NCI-H526 treated with DMSO at 0.1 percent for 48 hours (cell line): ENCODE data around the gene DENND4A.
"Not testable (repeated sequence)": the region's sequence is repeated elsewhere in the genome, so short reads cannot be mapped to it uniquely, and the experiment has no call there.

ENCODE experiments used
- DNase-seq: peaks from one replicate; lab custom pipeline; 2025; lab: John Stamatoyannopoulos, UW

The DENND4A gene

GRCh38 chr15:65757256-65757655, 34.8 kb downstream of the DENND4A start:
- no peak for DNase-seq

DNA sequence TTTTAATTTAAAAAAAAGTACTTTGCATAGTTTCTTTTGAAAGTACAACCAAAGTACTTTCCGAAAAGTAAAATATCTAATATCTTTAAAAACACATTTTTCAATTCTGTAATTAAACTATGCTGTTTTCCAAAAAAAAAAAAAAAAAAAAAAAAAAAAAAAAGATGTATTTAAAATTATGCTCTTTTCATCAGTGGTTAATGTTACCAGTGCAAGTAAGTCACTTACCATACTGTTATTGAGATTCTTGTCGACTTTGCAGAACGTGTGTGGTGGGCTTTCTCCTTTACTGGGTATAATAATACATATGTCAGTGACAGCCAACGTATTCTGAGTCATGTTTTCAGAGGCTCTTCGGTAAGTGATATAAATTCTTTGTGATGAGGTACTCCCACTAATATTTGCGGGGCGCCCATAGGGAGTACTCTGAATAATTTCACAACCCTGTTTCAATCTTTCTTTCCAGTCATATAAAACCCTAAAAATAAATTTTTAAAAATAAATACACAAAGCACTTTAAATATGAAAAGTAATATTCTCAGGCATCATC, 39.9 kb downstream of the DENND4A start:
- DNase-seq: no peak

DNA sequence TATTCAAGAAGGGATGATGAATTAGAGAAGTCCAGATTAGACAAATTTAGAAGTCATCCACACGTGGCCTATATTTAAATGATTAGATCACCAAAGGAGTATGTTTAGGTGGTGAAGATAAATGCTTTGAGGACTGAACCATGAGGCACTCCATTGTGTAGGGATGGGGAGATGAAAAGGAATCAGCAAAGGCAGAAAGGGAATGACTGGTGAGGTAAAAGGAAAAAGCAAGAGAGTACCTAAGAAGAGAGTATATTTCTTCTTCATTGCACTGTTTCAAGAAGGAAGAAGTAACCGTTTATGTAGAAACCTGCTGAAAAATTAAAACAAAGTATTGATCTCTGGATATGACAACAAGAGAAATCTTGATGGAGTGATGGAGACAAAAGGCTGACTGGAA, 40.7 kb downstream of the DENND4A start:
- no peak for DNase-seq

- no peak for DNase-seq
These were observed 44.8 kb downstream of the DENND4A start for GRCh38 chr15:65747265-65747664.

GRCh38 chr15:65743637-65744252, 48.3 kb downstream of the DENND4A start:
- DNase-seq: no peak

DNA sequence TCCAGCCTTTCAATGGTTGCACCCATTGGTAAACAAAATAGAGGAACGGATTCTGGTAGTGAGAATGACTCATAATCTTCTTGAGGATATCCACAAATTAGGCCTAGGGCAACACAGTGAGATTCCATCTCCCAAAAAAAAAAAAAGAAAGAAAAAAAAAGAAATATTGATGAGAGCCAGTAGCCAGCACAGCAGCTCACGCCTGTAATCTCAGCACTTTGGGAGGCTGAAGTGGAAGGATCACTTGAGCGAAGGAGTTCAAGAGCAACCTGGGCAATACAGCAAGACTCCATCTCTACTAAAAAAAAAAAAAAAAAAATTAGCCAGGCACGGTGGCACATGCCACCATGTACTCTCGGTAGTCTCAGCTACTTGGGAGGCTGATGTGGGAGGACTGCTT, 51.9 kb downstream of the DENND4A start:
- DNase-seq: no peak

GRCh38 chr15:65738649-65739048, 53.4 kb downstream of the DENND4A start:
- DNase-seq: no peak

DNA sequence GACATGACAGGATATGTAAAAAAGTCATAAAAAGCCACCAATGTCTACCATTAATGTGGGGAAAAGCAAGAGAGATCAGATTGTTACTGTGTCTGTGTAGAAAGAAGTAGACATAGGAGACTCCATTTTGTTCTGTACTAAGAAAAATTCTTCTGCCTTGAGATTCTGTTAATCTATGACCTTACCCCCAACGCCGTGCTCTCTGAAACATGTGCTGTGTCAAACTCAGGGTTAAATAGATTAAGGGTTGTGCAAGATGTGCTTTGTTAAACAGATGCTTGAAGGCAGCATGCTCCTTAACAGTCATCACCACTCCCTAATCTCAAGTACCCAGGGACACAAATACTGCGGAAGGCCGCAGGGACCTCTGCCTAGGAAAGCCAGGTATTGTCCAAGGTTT, 58.5 kb downstream of the DENND4A start:
- DNase-seq: not testable (repeated sequence)

GRCh38 chr15:65732698-65733097, 59.4 kb downstream of the DENND4A start:
- DNase-seq: no peak

DNA sequence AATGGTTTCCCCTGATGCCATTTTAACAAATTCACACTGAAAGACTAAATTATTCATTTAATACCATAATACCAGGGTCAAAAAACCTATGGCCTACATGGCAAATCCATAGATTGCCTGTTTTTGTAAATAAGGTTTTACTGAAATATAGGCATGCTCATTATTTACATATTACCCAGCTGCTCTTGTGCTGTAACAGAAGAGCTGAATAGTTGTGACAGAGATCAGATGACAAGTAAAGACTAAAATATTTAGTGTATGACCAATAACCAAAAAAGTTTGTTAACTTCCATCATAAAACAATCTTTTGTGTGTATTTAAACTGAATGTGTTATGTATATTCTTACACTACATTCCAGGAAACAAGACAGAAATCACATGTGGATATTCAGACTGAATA, 60.2 kb downstream of the DENND4A start:
- DNase-seq: no peak

DNA sequence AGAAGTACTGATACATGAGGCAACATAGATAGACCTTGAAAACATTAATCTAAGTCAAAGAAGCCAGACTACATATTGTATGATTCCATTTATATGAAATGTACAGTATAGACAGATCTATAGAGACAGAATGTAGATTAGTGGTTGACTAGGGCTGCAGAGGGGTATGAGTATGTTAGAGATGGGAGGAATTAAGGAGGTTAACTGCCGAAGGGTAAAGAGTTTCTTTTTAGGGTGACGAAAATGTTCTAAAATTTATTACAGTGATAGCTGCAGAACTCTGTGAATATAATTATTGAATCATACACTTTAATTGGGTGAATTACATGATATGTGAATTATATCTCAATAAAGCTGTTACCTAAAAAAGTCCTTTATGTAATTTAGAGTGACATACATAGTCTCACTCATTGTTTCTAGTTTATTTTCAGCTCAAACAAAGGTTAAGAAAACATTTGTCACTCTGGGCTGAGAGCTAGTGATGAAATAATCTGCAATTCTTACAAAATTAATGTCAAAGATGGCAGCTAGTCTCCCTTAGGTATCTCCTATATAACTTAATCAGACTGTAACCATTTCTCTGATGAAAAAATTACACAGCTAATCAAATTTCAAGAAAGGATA, 61.4 kb downstream of the DENND4A start:
- no peak for DNase-seq

DNA sequence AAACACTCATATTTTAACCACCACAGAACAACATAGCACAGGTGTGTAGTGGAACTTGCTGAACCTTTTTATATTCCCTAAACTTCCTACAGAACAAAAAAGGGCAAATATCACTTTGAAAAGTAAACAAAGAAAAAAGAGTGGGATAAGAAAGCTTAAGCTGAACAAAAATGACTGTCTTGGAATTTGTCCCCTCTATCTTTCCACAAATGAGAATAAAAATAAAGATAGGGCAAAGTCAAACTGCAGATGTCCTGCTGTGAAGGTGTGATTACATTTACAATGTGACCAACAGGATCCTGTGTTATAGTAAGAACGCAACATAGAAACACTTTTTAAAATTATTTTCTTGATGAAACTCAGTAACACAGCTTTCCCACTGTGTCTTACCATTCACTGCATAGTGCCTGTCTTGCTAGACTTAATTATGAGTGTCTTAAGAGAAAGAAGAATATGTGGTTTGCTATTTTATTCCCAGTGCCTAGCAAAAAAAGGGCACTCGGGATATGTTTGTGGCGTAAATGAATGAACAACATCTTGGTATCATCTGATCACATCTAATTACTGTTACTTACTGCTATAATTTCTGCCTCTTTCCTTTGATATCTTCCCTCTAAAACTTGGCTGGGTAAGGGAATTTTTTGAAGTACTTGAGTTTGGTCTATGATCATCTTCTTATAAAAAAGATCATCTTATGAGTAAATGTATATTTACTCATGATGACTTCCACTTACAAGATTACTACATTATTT, 67.5 kb downstream of the DENND4A start:
- no peak for DNase-seq

- DNase-seq: no peak
These were observed 68.2 kb downstream of the DENND4A start for GRCh38 chr15:65723876-65724275.

- DNase-seq: no peak
These were observed 69.9 kb downstream of the DENND4A start for GRCh38 chr15:65722191-65722590.

DNA sequence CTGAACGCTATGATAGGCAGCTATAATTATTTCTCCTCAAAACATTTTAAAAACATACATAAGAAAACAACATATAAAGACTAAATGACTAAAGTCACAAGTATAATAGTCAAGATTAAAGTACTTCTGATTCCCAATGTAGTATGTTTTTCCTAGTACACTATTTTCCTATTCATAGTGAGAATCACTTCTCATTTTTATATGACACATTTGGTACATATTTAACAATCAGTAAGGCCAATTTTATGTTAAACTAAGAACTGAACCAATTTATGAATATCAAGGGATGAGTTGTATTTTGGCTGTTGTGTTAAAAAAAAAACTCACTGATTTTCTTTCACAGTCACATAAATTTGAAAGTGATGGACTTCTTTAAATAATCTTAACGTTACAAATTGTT, 79.7 kb downstream of the DENND4A start:
- no peak for DNase-seq

DNA sequence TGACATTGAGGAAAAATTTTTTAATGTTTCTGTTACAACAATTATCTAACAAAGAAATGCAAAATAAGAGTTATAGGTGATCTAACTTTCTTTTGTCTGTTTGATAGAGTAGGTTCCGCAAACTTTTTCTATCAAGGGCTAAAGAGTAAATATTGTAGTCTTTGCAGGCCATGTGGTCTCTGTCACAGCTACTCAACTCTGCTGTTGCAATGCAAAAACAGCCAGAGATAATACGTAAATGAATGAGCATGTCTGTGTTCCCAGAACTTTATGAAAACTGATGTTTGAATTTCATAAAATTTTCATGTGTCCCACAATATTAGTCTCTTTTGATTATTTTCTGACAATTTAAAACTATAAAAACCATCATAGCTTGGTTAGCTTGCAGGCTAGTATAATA, 97.0 kb downstream of the DENND4A start:
- DNase-seq: no peak

DNA sequence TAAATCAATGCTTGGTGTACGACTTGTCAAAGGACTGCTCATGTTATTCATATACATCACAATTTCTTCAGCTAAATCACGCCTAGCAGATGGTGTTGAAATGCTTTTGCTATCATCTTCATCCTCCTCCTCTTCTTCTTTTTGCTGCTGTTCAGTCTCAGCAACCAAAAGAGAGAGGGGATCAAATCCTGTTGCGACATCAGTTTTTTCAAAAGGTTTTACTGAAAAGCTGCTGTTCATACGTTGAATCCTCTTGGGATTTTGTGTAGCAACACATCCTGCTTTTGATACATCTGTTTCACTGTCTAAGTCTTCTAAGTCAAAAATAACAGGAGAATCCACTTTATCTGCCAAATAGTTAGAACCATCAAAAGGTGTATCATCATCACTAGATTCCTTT, 101.3 kb downstream of the DENND4A start:
- DNase-seq: no peak

DNA sequence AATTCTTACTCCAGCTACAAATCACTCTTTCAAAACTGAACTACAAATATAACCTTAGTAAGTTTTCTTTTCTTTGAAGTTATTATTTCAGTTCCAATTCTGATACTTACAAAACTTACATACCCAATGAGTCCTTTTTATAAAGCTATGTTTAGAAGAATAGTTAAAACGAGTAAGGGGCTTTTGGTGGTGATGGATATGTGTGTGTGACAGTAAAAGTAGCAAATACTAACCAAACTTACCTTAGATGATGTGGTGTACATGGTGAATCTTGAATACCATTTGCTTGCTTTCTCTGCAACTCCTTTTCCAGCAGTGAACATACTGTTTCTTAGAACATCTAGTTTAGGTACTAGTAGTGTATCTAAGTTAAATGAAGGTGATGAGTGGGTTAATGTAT, 101.9 kb downstream of the DENND4A start:
- DNase-seq: no peak

- DNase-seq: no peak
These were observed 103.6 kb downstream of the DENND4A start for GRCh38 chr15:65688462-65688861.

DNA sequence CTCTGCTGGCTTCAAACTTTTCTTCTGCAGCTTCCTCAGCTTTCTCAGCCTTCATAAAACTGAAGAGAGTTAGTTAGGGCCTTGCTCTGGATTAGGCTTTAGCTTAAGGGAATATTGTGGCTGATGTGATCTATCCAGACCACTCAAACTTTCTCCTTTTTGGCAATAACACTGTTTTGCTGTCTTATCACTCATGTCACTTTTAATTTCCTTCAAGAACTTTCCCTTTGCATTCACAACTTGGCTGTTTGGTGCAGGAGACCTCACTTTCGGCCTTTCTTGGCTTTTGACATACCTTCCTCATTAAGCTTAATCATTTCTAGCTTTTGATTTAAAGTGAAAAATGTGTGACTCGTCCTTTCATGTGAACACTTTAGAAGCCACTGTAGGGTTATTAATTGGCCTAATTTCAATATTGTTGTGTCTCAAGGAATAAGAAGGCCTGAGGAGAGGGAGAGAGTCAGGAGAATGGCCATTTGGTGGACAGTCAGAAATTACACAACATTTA, 109.6 kb downstream of the DENND4A start:
- DNase-seq: no peak

- DNase-seq: no peak
These were observed 111.5 kb downstream of the DENND4A start for GRCh38 chr15:65680544-65680943.

DNA sequence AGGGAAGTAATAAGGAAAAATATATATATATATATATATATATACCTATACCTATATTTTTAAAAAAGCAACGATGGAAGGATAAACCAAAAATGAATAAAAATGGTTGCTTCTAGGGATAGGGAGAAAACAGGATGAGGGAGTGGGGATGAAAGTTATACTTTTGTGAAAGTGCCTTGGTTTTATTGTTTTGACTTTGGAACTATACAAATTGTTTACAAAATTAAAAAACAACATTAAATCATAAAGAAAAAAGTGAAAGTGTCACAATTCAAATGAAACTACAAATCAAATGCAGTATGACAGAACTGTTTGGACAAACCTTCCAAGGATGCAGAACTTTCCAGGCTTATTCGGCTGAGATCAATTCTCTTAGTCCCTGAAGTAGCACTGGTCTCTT, 116.0 kb downstream of the DENND4A start:
- no peak for DNase-seq

DNA sequence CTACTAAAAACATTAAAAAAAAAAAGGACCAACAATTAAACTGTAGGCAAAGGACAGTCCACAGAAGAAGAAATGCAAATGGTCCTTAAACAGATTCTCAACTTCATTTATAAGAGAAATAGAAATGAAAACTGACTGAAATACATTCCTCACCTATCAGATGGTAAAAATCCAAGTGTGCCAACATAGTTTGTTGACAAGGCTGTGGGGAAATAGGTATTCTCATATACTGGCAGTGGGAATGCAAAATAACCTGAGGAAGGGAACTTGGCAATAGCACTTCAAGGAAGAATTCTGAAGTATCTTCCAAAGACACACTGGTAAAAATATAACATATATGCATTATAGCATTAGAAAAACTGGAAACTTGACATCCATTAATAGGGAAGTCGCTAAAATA, 116.5 kb downstream of the DENND4A start:
- no peak for DNase-seq
